HepG2 (cell line): ENCODE results near the gene ACSL1. TPM values are rescaled to one million over a fixed set of nuclear protein-coding genes. Genes with fewer than 3 reads are reported as not detected.

Experiments
- ATAC-seq: fragments of 200-7000 bp; cut with Tn5 transposase; 3 replicates; pipeline ENCODE4 v1.9.1; 2020; ENCODE audit warnings: mild to moderate bottlenecking, moderate library complexity
- BruUV-seq: library from RNA; stranded (reverse); fragments of 400-500 nt; replicated peaks from 2 replicates; lab custom pipeline; 2021; lab: Mats Ljungman, UMichigan
- CTCF ChIA-PET: fragments of 300-600 bp; formaldehyde crosslinking; extraction: SDS; loops from one replicate; lab custom pipeline; 2021; ENCODE audit warnings: low total read pairs, inconsistent platforms, low intra/inter-chr PET ratio; lab: Yijun Ruan, JAX
- POLR2A ChIA-PET: fragments of 350-600 bp; sonication (Branson Sonifier 250); formaldehyde crosslinking; loops from one replicate; lab custom pipeline; 2020; ENCODE audit warnings: antibody characterized with exemption, inconsistent platforms; lab: Yijun Ruan, JAX
- DNase-seq: peaks from one replicate; pipeline ENCODE4 v3.0.0-alpha.2; 2015; ENCODE audit warnings: low spot score
- FAIRE-seq: peaks from 3 replicates; lab custom pipeline; 2011; peaks lifted over from hg19 to GRCh38; lab: Jason Lieb, UNC
- H2AFZ ChIP-seq: one replicate; pipeline ENCODE4 v1.6.1; 2011; ENCODE audit warnings: low read length, inconsistent platforms
- H3K27ac ChIP-seq: fragments of 300-600 bp; 3 replicates; pipeline ENCODE4 v1.8.0; 2011; ENCODE audit warnings: mixed run types, mild to moderate bottlenecking, mixed read lengths, low read length, inconsistent platforms; ENCODE audit not compliant: insufficient read depth; ENCODE audit errors: extremely low read length
- H3K27me3 ChIP-seq, 2 experiments: fragments of 200-600 bp in 1 of 2; 2 replicates in 1 of 2; 3 replicates in 1 of 2; pipeline versions ENCODE4 v1.6.0 to v1.8.0; 2011; ENCODE audit warnings: low read length in 2 of 2, mild to moderate bottlenecking in 2 of 2, moderate library complexity in 2 of 2, inconsistent platforms in 1 of 2; ENCODE audit not compliant: insufficient read depth in 2 of 2, control insufficient read depth in 1 of 2
- H3K36me3 ChIP-seq, 2 experiments: fragments of 200-600 bp in 1 of 2; replicated peaks in 1 of 2; 2 replicates in 1 of 2; 3 replicates in 1 of 2; pipeline versions ENCODE4 v1.5.1 to v1.8.0; 2011; ENCODE audit warnings: low read length in 2 of 2, inconsistent platforms in 1 of 2; ENCODE audit not compliant: insufficient read depth in 2 of 2, control insufficient read depth in 1 of 2
- H3K4me1 ChIP-seq: 2 replicates; pipeline ENCODE4 v1.5.1; 2012; ENCODE audit warnings: low read length, inconsistent platforms; ENCODE audit not compliant: insufficient read depth
- H3K4me2 ChIP-seq: 2 replicates; pipeline ENCODE4 v1.6.0; 2011; ENCODE audit warnings: low read depth, low read length, inconsistent platforms
- H3K4me3 ChIP-seq, 3 experiments: fragments of 200-600 bp in 1 of 3; sonication (generic), shearing (Covaris generic) in 1 of 3; replicated peaks in 1 of 3; 2 replicates each; pipeline ENCODE4 v1.5.1; 2011 to 2016; ENCODE audit warnings: low read length in 3 of 3, inconsistent platforms in 2 of 3, low read depth in 2 of 3, mild to moderate bottlenecking in 2 of 3, control low read depth in 1 of 3, mixed read lengths in 1 of 3; ENCODE audit not compliant: insufficient read depth in 1 of 3
- H3K79me2 ChIP-seq: one replicate; pipeline ENCODE4 v1.6.1; 2011; ENCODE audit warnings: low read length, inconsistent platforms; ENCODE audit not compliant: insufficient read depth
- H3K9ac ChIP-seq: 2 replicates; pipeline ENCODE4 v1.6.0; 2011; ENCODE audit warnings: mild to moderate bottlenecking, low read depth, low read length, inconsistent platforms; ENCODE audit not compliant: insufficient read depth
- H3K9me3 ChIP-seq: 2 replicates; pipeline ENCODE4 v1.5.1; 2012; ENCODE audit warnings: mild to moderate bottlenecking, low read length
- H4K20me1 ChIP-seq: 2 replicates; pipeline ENCODE4 v1.6.0; 2011; ENCODE audit warnings: inconsistent platforms, mild to moderate bottlenecking, low read length, moderate library complexity; ENCODE audit not compliant: insufficient read depth
- BCL6 ChIP-seq: IDR thresholded peaks from 2 replicates; pipeline ENCODE4 v1.6.1; 2016; ENCODE audit warnings: missing genetic modification reagents, missing compliant biosample characterization
- HMGXB4 ChIP-seq, 2 experiments: sonication (generic) in 1 of 2; formaldehyde crosslinking in 1 of 2; IDR thresholded peaks; 2 replicates each; pipeline versions ENCODE4 v1.4.0 to v1.6.1; 2018 to 2020; ENCODE audit warnings: missing genetic modification reagents in 2 of 2, borderline replicate concordance in 1 of 2, low read depth in 1 of 2, mild to moderate bottlenecking in 1 of 2, missing biosample characterization in 1 of 2
- MATR3 ChIP-seq: sonication (generic); formaldehyde crosslinking; IDR thresholded peaks from 2 replicates; pipeline ENCODE4 v1.4.0; 2020; ENCODE audit warnings: missing genetic modification reagents
- PHF20 ChIP-seq: sonication (generic); formaldehyde crosslinking; IDR thresholded peaks from 2 replicates; pipeline ENCODE4 v1.5.0; 2020; ENCODE audit warnings: mild to moderate bottlenecking, missing genetic modification reagents
- RAD21 ChIP-seq: fragments of 450-650 bp; formaldehyde crosslinking; IDR thresholded peaks from 2 replicates; pipeline ENCODE4 v1.5.0; 2020; ENCODE audit warnings: mild to moderate bottlenecking
- SMC3 ChIP-seq: IDR thresholded peaks from 2 replicates; pipeline ENCODE4 v1.6.1; 2011; ENCODE audit warnings: low read length, improper control_type of control experiment
- SRY ChIP-seq: sonication (generic); formaldehyde crosslinking; IDR thresholded peaks from 2 replicates; pipeline ENCODE4 v1.8.0; 2022; ENCODE audit warnings: mild to moderate bottlenecking, missing genetic modification reagents
- WGBS: methylation state at CpG from one replicate; pipeline ENCODE4 v1.1.6; 2017; ENCODE audit warnings: low lambda C conversion rate; 5-methylcytosine and 5-hydroxymethylcytosine counted together
- in situ Hi-C: cut with HindIII; loops from 2 replicates; pipeline ENCODE4 v1.10.0; 2017; ENCODE audit warnings: low pct_unique_long_range_greater_than_20kb; ENCODE audit not compliant: extremely low pct_ligation_motif_present
- intact Hi-C: fragments of 100-400 bp; cut with micrococcal nuclease; formaldehyde crosslinking; loops from one replicate; pipeline ENCODE4 v1.10.0; 2022; ENCODE audit not compliant: unreplicated experiment
- polyA plus RNA-seq, 8 experiments: library from polyadenylated mRNA; depleted of rRNA in 3 of 8; stranded (reverse) in 7 of 8; unstranded in 1 of 8; fragments of >200 nt; fragmentation: Illumina TruSeq in 4 of 8; extraction: Trizol in 4 of 8; gene quantifications; 2 replicates each; pipeline versions ENCODE4 v1.2.1 to v1.2.3, GENCODE V29; 2011 to 2016; ENCODE audit warnings: low read depth in 4 of 8, missing spikeins in 1 of 8, mixed read lengths in 1 of 8; ENCODE audit not compliant: insufficient read depth in 1 of 8
- total RNA-seq, 5 experiments: library from RNA; depleted of rRNA; stranded (reverse); fragments of >200 nt; fragmentation: Illumina TruSeq; extraction: Trizol; gene quantifications; 2 replicates each; pipeline ENCODE4 v1.2.3, GENCODE V29; 2016; ENCODE audit warnings: low read depth in 1 of 5

The ACSL1 gene
- total and polyA plus RNA-seq, 2 of the 13 experiments (the other 11 are each of a cell fraction or from before 2014, with no cell fraction given), result 10.0 to 29.8 TPM

- peak; percentile 91 for TF ChIP-seq SMC3
- TF ChIP-seq RAD21 (CRISPR knock-in tag), result peak; percentile 75
Measured at GRCh38 chr4:184745831-184746795, 79.7 kb downstream of the ACSL1 start (continued).

GRCh38 chr4:184744236-184744635 is 81.5 kb downstream of the ACSL1 start:
- peaks cover 53% of the 10 kb centered on the region for H3K4me1 ChIP-seq
- WGBS, result 52% methylated on average over 5 of the region's 10 CpGs
- intact Hi-C loops, result loop anchor here (2.0 to 10.0 kb wide), 3 partner anchors 175 to 1291 kb away; no protein-coding TSS in a partner anchor
- ChIA-PET CTCF (no interaction called here), POLR2A (no interaction called here)
- ATAC-seq (no peak), DNase-seq (no peak), FAIRE-seq (no peak)
- H4K20me1 ChIP-seq, result no peaks in the 10 kb centered on the region
- H3K27me3 ChIP-seq, result no peaks in the 10 kb centered on the region
- in situ Hi-C loops, result loop anchor here (10.0 kb wide), 1 partner anchor 81 kb away; the partner anchor contains the start of gene ACSL1
- BruUV-seq, result no TSS peak
- H3K4me3 ChIP-seq, result peak overlapping the region in 1 of 3 experiments; percentile 10; a peak in 1 of 6 replicates
- no peak overlapping the region for H3K27ac ChIP-seq
- H2AFZ ChIP-seq, result no peak overlapping the region
- TF ChIP-seq HMGXB4 (CRISPR knock-in tag; IDR thresholded peaks at IDR 0.05; ENCODE audit: borderline replicate concordance in 1 of 2, low read depth in 1 of 2), result no peak
- no peak for TF ChIP-seq PHF20
- no peak for TF ChIP-seq MATR3 (CRISPR knock-in tag)
- no peak for TF ChIP-seq BCL6 (CRISPR knock-in tag)
- no peak for TF ChIP-seq SRY (CRISPR knock-in tag)
- no peaks in the 10 kb centered on the region for H3K9me3 ChIP-seq
- peak overlapping the region; percentile 55 for H3K4me2 ChIP-seq
- H3K36me3 ChIP-seq, result no peaks in the 10 kb centered on the region
- H3K9ac ChIP-seq, result no peak overlapping the region
- no peaks in the 10 kb centered on the region for H3K79me2 ChIP-seq
